ENCODE data around the gene KCNG3. TPM values are rescaled to one million over a fixed set of nuclear protein-coding genes. Genes with fewer than 3 reads are reported as not detected.

The KCNG3 gene
- total and polyA plus RNA-seq, 2 of the 13 experiments (the other 11 are each of a cell fraction or from before 2014, with no cell fraction given), result 2.8 to 4.8 TPM

GRCh38 chr2:42504364-42505230 lies 10.8 kb upstream of the KCNG3 start (continued):
- TF ChIP-seq RAD51 (IDR thresholded peaks at IDR 0.05; ENCODE audit: borderline replicate concordance), result no peak
- TF ChIP-seq ZNF263 (CRISPR knock-in tag; IDR thresholded peaks at IDR 0.05), result 0 out of 2 replicates have a peak, but pooled peaks have one; percentile 54
- no peak for TF ChIP-seq NBN (conservative IDR thresholded peaks at IDR 0.05)
- no peak for TF ChIP-seq TEF (CRISPR knock-in tag; IDR thresholded peaks at IDR 0.05)
- TF ChIP-seq NRL (CRISPR knock-in tag; IDR thresholded peaks at IDR 0.05; ENCODE audit: borderline replicate concordance), result no peak; the same call in 1 of the 2 replicates
- TF ChIP-seq ZNF20 (CRISPR knock-in tag; IDR thresholded peaks at IDR 0.05), result no peak
- TF ChIP-seq NR2F2 (IDR thresholded peaks at IDR 0.05; ENCODE audit: borderline replicate concordance, low read depth), result 0 out of 2 replicates have a peak, but pooled peaks have one; percentile 35
- 0 out of 2 replicates have a peak, but pooled peaks have one; percentile 4 for TF ChIP-seq CAMTA2 (CRISPR knock-in tag; IDR thresholded peaks at IDR 0.05; ENCODE audit: borderline replicate concordance)
- TF ChIP-seq STAG1 (CRISPR knock-in tag; IDR thresholded peaks at IDR 0.05), result peak; percentile 24; the same call in 1 of the 2 replicates
- no peak; the same call in 1 of the 2 replicates for TF ChIP-seq ZFY (CRISPR knock-in tag; IDR thresholded peaks at IDR 0.05)
- TF ChIP-seq MED8 (CRISPR knock-in tag; IDR thresholded peaks at IDR 0.05; ENCODE audit: insufficient replicate concordance), result peak; percentile 66
- no peak for TF ChIP-seq ZNF607 (CRISPR knock-in tag; IDR thresholded peaks at IDR 0.05; ENCODE audit: borderline replicate concordance)
- TF ChIP-seq MBD4 (IDR thresholded peaks at IDR 0.05; ENCODE audit: borderline replicate concordance, low read length), result no peak
- TF ChIP-seq ZFX (CRISPR knock-in tag; IDR thresholded peaks at IDR 0.05; ENCODE audit: low read depth), result no peak
- peak; percentile 51; the same call in 1 of the 2 replicates for TF ChIP-seq ZNF687 (CRISPR knock-in tag; IDR thresholded peaks at IDR 0.05)
- TF ChIP-seq ZNF484 (CRISPR knock-in tag; IDR thresholded peaks at IDR 0.05; ENCODE audit: borderline replicate concordance, low read depth), result 0 out of 2 replicates have a peak, but pooled peaks have one; percentile 71
- TF ChIP-seq ZNF772 (CRISPR knock-in tag; IDR thresholded peaks at IDR 0.05), result 0 out of 2 replicates have a peak, but pooled peaks have one; percentile 21
- no peak for TF ChIP-seq TEAD2 (CRISPR knock-in tag; IDR thresholded peaks at IDR 0.05)
- TF ChIP-seq MZF1 (CRISPR knock-in tag; IDR thresholded peaks at IDR 0.05; ENCODE audit: borderline replicate concordance), result no peak
- TF ChIP-seq ZNF335 (CRISPR knock-in tag; IDR thresholded peaks at IDR 0.05), result peak; percentile 39; the same call in 1 of the 2 replicates
- TF ChIP-seq PHF8 (CRISPR knock-in tag; IDR thresholded peaks at IDR 0.05), result no peak
- TF ChIP-seq FOXP4 (CRISPR knock-in tag; IDR thresholded peaks at IDR 0.05), result 0 out of 2 replicates have a peak, but pooled peaks have one; percentile 44
- TF ChIP-seq NPAS2 (CRISPR knock-in tag; IDR thresholded peaks at IDR 0.05; ENCODE audit: borderline replicate concordance), result no peak
- TF ChIP-seq JDP2 (CRISPR knock-in tag; IDR thresholded peaks at IDR 0.05; ENCODE audit: borderline replicate concordance), result no peak
